Neutrophil (primary cell): ENCODE results near the gene ULK2.

Experiments
- H3K27ac ChIP-seq: fragments of 200-600 bp; sonication (generic); 2 replicates; pipeline ENCODE4 v1.5.1; 2016; ENCODE audit warnings: mild to moderate bottlenecking, moderate library complexity
- H3K27me3 ChIP-seq: fragments of 200-600 bp; sonication (generic); 2 replicates; pipeline ENCODE4 v1.6.0; 2016; ENCODE audit warnings: mild to moderate bottlenecking
- H3K36me3 ChIP-seq: fragments of 200-600 bp; sonication (generic); 2 replicates; pipeline ENCODE4 v1.5.1; 2017
- H3K4me1 ChIP-seq, 2 experiments: fragments of 200-600 bp in 1 of 2; sonication (generic) in 1 of 2; 1 replicate in 1 of 2; 2 replicates in 1 of 2; pipeline versions ENCODE4 v1.5.1 to v1.6.1; 2013 to 2016; ENCODE audit warnings: low read depth in 1 of 2, low read length in 1 of 2, mild to moderate bottlenecking in 1 of 2, moderate library complexity in 1 of 2; ENCODE audit not compliant: control insufficient read depth in 1 of 2, insufficient read depth in 1 of 2
- H3K4me3 ChIP-seq, 2 experiments: fragments of 200-600 bp in 1 of 2; sonication (generic) in 1 of 2; 1 replicate in 1 of 2; 2 replicates in 1 of 2; pipeline ENCODE4 v1.5.1; 2013 to 2016; ENCODE audit warnings: low read depth in 1 of 2, low read length in 1 of 2, mild to moderate bottlenecking in 1 of 2, moderate library complexity in 1 of 2
- H3K9me3 ChIP-seq: fragments of 200-600 bp; sonication (generic); 2 replicates; pipeline ENCODE4 v1.5.1; 2016
- TF ChIP-seq, protein P1 (sequence below): fragments of 200-600 bp; sonication (generic); IDR thresholded peaks from 2 replicates; pipeline ENCODE4 v1.5.1; 2016; ENCODE audit warnings: antibody characterized with exemption

The ULK2 gene

DNA sequence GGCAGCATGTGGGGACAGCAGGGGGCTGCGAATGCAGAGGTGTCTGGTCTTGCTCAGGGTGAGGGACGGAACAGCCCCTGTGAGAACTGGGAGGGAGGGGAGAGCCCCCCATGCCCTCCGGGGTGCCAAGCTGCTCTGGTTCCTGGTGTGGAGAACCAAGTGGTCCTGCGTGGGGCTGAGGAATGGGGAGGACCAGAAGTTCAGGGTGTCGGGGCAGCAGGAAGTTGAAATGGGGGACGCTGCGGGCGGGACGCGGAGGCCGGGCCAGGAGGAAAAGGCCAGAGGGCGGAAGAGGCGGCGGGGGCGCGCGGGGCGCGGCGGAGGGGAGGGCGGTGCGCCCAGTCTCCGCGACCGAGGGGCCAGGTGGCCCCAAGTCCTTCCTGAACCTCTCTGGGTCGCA is 123.2 kb downstream of the ULK2 start:
- peaks cover 5 to 8% of the 10 kb centered on the region in 2 experiments for H3K4me1 ChIP-seq
- TF ChIP-seq, protein P1, sequence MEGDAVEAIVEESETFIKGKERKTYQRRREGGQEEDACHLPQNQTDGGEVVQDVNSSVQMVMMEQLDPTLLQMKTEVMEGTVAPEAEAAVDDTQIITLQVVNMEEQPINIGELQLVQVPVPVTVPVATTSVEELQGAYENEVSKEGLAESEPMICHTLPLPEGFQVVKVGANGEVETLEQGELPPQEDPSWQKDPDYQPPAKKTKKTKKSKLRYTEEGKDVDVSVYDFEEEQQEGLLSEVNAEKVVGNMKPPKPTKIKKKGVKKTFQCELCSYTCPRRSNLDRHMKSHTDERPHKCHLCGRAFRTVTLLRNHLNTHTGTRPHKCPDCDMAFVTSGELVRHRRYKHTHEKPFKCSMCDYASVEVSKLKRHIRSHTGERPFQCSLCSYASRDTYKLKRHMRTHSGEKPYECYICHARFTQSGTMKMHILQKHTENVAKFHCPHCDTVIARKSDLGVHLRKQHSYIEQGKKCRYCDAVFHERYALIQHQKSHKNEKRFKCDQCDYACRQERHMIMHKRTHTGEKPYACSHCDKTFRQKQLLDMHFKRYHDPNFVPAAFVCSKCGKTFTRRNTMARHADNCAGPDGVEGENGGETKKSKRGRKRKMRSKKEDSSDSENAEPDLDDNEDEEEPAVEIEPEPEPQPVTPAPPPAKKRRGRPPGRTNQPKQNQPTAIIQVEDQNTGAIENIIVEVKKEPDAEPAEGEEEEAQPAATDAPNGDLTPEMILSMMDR, result no peak
- H3K27me3 ChIP-seq, result peaks cover 15% of the 10 kb centered on the region
- no peaks in the 10 kb centered on the region for H3K9me3 ChIP-seq
- no peak overlapping the region for H3K27ac ChIP-seq
- no peak overlapping the region for H3K4me3 ChIP-seq
- H3K36me3 ChIP-seq, result no peaks in the 10 kb centered on the region

DNA sequence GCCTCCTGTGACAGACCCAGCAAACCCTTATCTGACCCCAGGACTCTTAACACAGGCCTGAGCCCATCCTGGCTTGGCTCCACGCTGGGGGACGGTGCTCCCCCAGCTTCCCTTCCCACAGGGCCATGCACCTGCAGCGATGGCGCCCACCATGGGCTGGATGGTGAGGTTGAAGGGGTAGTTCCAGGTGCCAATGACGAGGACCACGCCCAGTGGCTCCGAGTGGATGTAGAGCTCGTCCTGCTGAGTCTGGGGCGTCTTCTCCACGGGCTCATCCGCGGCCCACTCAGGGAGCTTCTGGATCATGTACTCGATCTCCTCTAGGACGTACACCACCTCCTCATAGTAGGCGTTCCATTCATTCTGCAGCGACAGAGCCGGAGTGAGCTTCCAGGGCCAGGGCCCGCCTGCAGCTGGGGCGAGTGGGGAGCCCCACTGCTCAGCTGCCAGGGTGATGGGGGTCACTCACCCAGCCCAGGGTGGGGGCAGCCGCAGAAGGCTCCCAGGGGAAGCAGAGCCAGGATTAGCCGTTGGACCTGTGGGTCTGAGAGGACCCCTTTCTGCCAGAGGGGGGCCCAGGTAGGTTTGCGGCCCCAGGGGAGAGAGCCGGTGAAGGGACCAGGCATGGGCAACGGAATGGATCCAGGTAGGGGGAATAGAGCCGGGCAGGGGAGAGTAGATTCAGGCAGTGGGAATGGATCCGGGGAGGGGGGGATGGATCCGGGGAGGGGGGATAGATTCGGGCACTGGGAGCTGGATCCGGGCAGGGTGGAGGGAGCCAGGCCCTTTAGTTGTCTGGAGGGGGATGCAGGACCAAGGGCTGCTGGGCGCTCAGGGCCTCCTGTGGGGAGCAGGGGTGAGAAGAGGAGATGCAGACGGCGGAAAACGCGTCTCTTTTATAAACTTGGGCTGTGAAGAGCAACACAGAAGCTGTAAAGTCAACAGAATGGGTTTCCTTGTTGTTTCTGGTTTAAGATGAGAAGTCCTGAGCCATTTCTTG is 124.3 kb downstream of the ULK2 start:
- Histone ChIP-seq H3K27ac (no peak overlapping the region), H3K36me3 (no peaks in the 10 kb centered on the region), H3K9me3 (no peaks in the 10 kb centered on the region), H3K4me1 (peaks cover 5 to 8% of the 10 kb centered on the region in 2 experiments), H3K27me3 (peaks cover 15% of the 10 kb centered on the region), H3K4me3 (no peak overlapping the region)
- TF ChIP-seq, protein P1, result no peak

DNA sequence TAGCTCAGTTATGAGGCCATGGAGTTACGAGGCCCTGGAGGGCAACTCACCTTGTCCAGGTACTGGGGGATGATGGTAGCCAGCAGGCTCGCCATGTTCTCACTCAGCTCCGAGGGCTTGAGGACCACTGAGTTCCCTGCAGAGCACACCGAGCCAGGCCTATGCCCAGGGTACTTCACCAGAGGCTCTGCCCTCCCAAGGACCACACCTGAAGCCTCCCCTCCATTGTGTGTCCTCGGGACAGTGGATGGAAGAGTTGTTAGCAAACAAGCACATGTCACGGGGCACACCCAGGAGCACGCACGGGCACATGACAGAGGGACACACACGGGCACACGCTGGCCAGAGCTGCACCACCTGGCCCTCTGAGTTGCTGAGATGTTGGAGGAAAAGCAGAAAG is 125.2 kb downstream of the ULK2 start:
- Histone ChIP-seq H3K4me3 (no peak overlapping the region), H3K36me3 (no peaks in the 10 kb centered on the region), H3K9me3 (no peaks in the 10 kb centered on the region), H3K27ac (no peak overlapping the region), H3K27me3 (peaks cover 15% of the 10 kb centered on the region), H3K4me1 (peaks cover 5 to 8% of the 10 kb centered on the region in 2 experiments)
- TF ChIP-seq, protein P1, result no peak

DNA sequence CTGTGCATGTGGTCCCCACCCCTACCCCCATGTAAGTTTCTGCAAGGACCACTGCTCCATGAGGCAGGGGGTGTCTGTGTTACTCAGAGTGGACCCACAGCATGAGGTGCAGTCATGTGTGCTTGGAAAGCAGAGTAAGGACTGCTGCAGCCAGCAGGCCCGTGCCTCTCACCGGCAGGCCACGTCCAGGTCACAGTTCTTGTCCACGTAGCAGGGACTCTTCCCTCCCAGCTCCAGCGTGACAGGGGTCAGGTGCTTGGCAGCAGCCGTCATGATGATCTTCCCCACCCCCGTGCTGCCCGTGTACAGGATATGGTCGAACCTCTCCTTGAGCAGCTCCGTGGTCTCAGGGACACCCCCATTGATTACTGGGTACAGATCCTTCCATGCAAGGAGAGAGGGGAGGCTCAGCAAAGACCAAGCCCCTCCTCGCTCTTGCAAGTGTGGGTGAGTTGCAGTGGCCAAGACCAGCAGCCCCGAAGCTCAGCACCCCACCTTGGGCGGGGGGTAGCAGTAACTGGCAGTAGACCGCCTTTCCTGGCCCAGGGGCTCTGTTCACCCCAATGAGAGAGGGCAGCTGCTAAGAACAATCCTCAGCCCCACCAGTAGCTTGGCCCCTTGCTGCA is 125.8 kb downstream of the ULK2 start:
- no peak overlapping the region for H3K4me3 ChIP-seq
- H3K27me3 ChIP-seq, result peaks cover 15% of the 10 kb centered on the region
- peaks cover 5 to 8% of the 10 kb centered on the region in 2 experiments for H3K4me1 ChIP-seq
- no peaks in the 10 kb centered on the region for H3K36me3 ChIP-seq
- TF ChIP-seq, protein P1, result no peak
- H3K9me3 ChIP-seq, result no peaks in the 10 kb centered on the region
- H3K27ac ChIP-seq, result no peak overlapping the region

DNA sequence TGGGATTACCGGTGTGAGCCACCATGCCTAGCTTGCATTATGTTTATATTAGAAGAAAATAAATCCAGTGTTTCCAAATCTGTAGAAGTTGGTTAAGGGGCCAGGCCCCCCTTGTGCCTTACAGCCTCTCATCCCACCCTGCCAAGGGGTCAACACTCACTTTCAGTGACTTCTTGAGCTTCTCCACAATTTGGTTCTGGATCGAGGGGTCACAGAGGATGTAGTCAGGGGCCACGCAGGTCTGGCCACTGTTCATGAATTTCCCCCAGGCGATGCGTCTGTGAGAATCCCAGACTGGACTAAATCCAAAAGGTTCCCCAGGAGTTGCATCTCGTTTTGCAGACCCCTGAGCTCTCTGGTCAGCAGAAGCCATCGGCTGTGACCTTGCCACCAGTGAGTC is 126.8 kb downstream of the ULK2 start:
- Histone ChIP-seq H3K4me3 (no peak overlapping the region), H3K27me3 (peaks cover 15% of the 10 kb centered on the region), H3K27ac (no peak overlapping the region), H3K9me3 (no peaks in the 10 kb centered on the region), H3K4me1 (peaks cover 5 to 8% of the 10 kb centered on the region in 2 experiments), H3K36me3 (no peaks in the 10 kb centered on the region)
- TF ChIP-seq, protein P1, result no peak
